T follicular helper cell (primary cell): ENCODE measurements around the gene UBE2E2.

Experiments
- DNase-seq: peaks from one replicate; pipeline ENCODE4 v3.0.0-alpha.2; 2020; ENCODE audit warnings: low read depth

Gene UBE2E2

GRCh38 chr3:23193831-23194230 is 9.3 kb upstream of the UBE2E2 start:
- DNase-seq = no peak

GRCh38 chr3:23198801-23199200 is 4.3 kb upstream of the UBE2E2 start:
- DNase-seq = no peak

GRCh38 chr3:23199649-23200048 is 3.5 kb upstream of the UBE2E2 start:
- DNase-seq = no peak

- no peak for DNase-seq
Measured at GRCh38 chr3:23201154-23201838, 1.8 kb upstream of the UBE2E2 start.

- no peak for DNase-seq
Measured at GRCh38 chr3:23202203-23202920, 765 bp upstream of the UBE2E2 start.

GRCh38 chr3:23203708-23204330 is 692 bp downstream of the UBE2E2 start:
- DNase-seq = no peak

GRCh38 chr3:23206366-23206765 is 3.2 kb downstream of the UBE2E2 start:
- DNase-seq = no peak

GRCh38 chr3:23209103-23209502 is 6.0 kb downstream of the UBE2E2 start:
- no peak for DNase-seq

GRCh38 chr3:23209747-23210487 is 6.8 kb downstream of the UBE2E2 start:
- DNase-seq = no peak

- DNase-seq = no peak
Measured at GRCh38 chr3:23213813-23214212, 10.7 kb downstream of the UBE2E2 start.

- no peak for DNase-seq
Measured at GRCh38 chr3:23217872-23218554, 14.9 kb downstream of the UBE2E2 start.

- DNase-seq = no peak
Measured at GRCh38 chr3:23219117-23219516, 16.0 kb downstream of the UBE2E2 start.

- DNase-seq = no peak
Measured at GRCh38 chr3:23219552-23219951, 16.4 kb downstream of the UBE2E2 start.

- DNase-seq = no peak
Measured at GRCh38 chr3:23221136-23221535, 18.0 kb downstream of the UBE2E2 start.

GRCh38 chr3:23232016-23232415 is 28.9 kb downstream of the UBE2E2 start:
- no peak for DNase-seq

- DNase-seq = no peak
Measured at GRCh38 chr3:23232854-23233253, 29.7 kb downstream of the UBE2E2 start.

GRCh38 chr3:23235264-23235663 is 32.1 kb downstream of the UBE2E2 start:
- no peak for DNase-seq

- DNase-seq = no peak
Measured at GRCh38 chr3:23236890-23237289, 33.8 kb downstream of the UBE2E2 start.

GRCh38 chr3:23238156-23238555 is 35.0 kb downstream of the UBE2E2 start:
- no peak for DNase-seq

GRCh38 chr3:23238578-23238977 is 35.5 kb downstream of the UBE2E2 start:
- no peak for DNase-seq

- DNase-seq = no peak
Measured at GRCh38 chr3:23239211-23240068, 36.3 kb downstream of the UBE2E2 start.
